ENCODE data around the gene GCKR.

The GCKR gene

DNA sequence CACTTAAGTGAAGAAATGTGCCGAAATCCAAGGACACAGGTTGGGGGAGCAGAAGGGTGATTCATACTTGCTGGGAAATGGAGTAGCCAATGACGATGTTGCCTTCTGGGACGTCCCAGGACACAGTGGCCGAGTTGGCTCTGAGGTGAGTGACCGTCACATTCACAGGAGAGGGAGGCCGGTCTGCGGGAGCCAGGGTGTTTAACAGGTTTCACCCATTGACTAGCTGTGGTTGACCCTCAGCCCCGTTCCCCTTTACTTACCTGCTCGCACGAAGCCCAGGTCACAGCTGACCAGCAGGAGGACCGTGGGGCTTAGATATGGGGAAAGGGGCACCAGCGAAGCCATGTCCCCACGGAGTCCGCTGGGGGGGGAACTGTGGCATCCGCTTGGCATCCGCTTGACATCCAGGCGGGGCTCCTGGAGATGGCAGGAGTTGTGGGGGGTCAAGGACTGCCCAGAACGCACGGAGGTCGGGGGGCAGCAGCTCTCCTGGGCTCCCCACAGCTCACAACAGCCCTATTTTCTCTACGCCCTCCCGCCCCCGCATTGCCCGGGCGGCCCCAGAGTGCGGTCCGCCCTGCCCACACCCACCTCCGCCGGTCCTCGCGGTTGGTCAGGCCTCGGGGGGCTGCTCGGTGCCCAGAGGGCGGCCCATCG is 2.2 kb upstream of the GCKR start:
- TF ChIP-seq, protein P1, sequence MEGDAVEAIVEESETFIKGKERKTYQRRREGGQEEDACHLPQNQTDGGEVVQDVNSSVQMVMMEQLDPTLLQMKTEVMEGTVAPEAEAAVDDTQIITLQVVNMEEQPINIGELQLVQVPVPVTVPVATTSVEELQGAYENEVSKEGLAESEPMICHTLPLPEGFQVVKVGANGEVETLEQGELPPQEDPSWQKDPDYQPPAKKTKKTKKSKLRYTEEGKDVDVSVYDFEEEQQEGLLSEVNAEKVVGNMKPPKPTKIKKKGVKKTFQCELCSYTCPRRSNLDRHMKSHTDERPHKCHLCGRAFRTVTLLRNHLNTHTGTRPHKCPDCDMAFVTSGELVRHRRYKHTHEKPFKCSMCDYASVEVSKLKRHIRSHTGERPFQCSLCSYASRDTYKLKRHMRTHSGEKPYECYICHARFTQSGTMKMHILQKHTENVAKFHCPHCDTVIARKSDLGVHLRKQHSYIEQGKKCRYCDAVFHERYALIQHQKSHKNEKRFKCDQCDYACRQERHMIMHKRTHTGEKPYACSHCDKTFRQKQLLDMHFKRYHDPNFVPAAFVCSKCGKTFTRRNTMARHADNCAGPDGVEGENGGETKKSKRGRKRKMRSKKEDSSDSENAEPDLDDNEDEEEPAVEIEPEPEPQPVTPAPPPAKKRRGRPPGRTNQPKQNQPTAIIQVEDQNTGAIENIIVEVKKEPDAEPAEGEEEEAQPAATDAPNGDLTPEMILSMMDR (IDR thresholded peaks at IDR 0.05; ENCODE audit: unreplicated experiment in 3 of 3): no peak
- H3K4me1 Mint-ChIP-seq: peaks cover 14% of the 10 kb centered on the region
- H3K9me3 Mint-ChIP-seq: no peaks in the 10 kb centered on the region
- H3K4me3 Mint-ChIP-seq: peak overlapping the region; percentile 75 to 85 (median 82)
- no peak overlapping the region for H3K27ac Mint-ChIP-seq
- H3K36me3 Mint-ChIP-seq (ENCODE audit: low read depth): no peaks in the 10 kb centered on the region
- H3K27me3 Mint-ChIP-seq (ENCODE audit: low read depth): peaks cover 42% of the 10 kb centered on the region

DNA sequence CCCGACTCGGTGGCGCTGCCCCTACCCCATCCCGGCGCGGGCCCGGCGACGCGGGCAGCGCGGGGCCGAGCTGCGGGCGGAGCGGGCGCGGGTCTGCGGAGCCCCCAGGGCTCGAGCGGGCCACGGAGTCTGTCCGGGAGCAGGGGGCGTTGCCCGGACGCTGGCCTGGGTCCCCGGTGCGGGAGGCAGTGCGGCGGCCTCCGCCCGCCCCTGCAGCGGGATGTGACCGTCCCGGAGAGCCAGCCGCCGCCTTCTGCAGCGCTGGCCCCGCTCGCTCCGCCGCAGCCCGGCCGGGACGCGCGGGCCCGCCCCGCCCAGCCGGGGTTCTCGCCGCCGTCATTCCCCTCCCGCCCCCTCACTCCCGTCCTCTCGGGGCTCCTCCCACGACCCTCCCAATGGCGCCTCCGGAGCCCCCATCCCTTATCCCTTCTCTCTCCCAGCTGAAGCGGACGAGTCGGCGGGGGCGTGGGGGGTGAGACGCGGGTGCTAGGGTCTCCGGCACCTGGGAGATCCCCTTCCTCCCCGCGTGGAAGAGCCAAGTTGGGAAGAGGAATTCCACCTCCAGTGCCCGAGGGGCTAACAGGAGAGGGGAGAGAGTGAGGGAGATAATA is 1.6 kb upstream of the GCKR start, which contains the start of gene FNDC4:
Gene FNDC4, minus strand, starts transcription at position 257 of the 611 bp plus-strand sequence. CDS start 521 bp downstream, outside the sequence.
- Mint-ChIP-seq H3K9me3 (no peaks in the 10 kb centered on the region), H3K27me3 (ENCODE audit: low read depth) (peaks cover 42% of the 10 kb centered on the region), H3K36me3 (ENCODE audit: low read depth) (no peaks in the 10 kb centered on the region), H3K27ac (peak within 1 kb of the TSS in 1 of 3 experiments; percentile 16), H3K4me1 (peaks cover 8% of the 10 kb centered on the region), H3K4me3 (peak within 1 kb of the TSS; percentile 89 to 96 (median 92))
- TF ChIP-seq, protein P1 (IDR thresholded peaks at IDR 0.05; ENCODE audit: unreplicated experiment in 3 of 3): no peak

DNA sequence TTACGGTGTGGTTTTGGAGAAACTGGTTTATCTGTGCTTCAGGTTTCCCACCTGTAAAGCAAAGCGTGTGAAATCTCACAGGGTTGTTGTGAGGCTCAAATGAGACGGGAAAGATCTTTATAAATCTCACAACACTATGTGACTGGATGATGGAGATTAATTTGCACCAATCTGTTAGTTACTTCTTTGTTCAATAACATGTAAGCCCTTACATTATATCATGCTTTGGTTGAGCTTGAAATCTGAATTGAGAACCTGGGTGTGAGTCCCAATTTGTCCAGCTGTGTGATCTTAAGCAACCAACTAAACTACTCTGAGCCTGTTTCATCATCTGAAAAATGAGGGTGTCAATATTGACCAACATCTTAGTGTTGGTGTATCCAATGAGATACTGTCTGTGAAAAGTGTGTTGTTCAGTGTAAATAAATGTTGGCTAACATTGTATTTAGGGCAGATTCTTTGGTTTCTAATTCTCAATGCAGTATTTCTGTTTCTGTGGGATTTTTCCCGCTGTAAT is 741 bp upstream of the GCKR start:
- Mint-ChIP-seq H3K9me3 (no peaks in the 10 kb centered on the region), H3K36me3 (ENCODE audit: low read depth) (no peaks in the 10 kb centered on the region), H3K27ac (no peak overlapping the region), H3K27me3 (ENCODE audit: low read depth) (peaks cover 42% of the 10 kb centered on the region), H3K4me3 (peak overlapping the region; percentile 89 to 96 (median 92)), H3K4me1 (peaks cover 7% of the 10 kb centered on the region)
- TF ChIP-seq, protein P1 (IDR thresholded peaks at IDR 0.05; ENCODE audit: unreplicated experiment in 3 of 3): no peak

DNA sequence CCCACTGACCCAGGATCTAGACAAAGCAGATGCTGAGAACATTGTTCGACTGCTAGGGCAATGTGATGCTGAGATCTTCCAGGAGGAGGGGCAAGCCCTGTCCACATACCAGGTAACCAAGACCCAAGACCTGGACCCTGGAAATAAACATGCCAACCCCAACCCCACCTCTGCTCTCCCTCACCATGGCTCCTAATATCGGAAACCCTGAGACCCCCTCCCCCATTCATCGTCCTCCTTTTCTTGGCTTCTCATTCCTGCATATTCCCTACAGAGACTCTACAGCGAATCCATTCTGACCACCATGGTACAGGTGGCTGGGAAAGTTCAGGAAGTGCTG is 619 bp downstream of the GCKR start:
- Mint-ChIP-seq H3K4me3 (peak overlapping the region; percentile 53 to 68 (median 65)), H3K36me3 (ENCODE audit: low read depth) (no peaks in the 10 kb centered on the region), H3K27me3 (ENCODE audit: low read depth) (peaks cover 42% of the 10 kb centered on the region), H3K27ac (no peak overlapping the region), H3K4me1 (peaks cover 7% of the 10 kb centered on the region), H3K9me3 (no peaks in the 10 kb centered on the region)
- TF ChIP-seq, protein P1 (IDR thresholded peaks at IDR 0.05; ENCODE audit: unreplicated experiment in 3 of 3): no peak

DNA sequence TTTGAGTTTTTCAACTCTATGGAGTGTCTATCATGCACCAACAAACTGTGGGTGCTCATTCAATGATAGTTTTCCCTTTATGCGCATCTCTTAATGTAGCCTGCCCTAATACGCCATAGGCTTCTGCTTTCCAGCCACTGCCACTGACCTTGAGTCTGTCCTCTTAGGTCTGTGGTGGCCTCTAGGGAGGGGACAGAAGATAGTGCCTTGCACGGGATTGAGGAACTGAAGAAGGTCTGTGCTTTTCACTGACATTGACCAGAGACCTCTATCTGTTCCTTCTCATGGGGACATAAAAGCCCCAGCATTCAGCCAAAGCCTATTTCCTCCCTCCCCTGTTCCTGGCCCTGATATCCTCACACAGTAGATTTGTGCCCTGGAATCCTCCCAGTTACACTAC is 2.3 kb downstream of the GCKR start:
- H3K4me3 Mint-ChIP-seq: peak overlapping the region in 1 of 3 experiments; percentile 6
- TF ChIP-seq, protein P1 (IDR thresholded peaks at IDR 0.05; ENCODE audit: unreplicated experiment in 3 of 3): no peak
- H3K9me3 Mint-ChIP-seq: no peaks in the 10 kb centered on the region
- peaks cover 39% of the 10 kb centered on the region for H3K27me3 Mint-ChIP-seq (ENCODE audit: low read depth)
- H3K36me3 Mint-ChIP-seq (ENCODE audit: low read depth): no peaks in the 10 kb centered on the region
- H3K4me1 Mint-ChIP-seq: peaks cover 7% of the 10 kb centered on the region
- H3K27ac Mint-ChIP-seq: no peak overlapping the region

All from nephron (organoid).